KOPT-K1 (cell line): ENCODE measurements around the gene COL6A2.
"Not testable (repeated sequence)": the region's sequence is repeated elsewhere in the genome, so short reads cannot be mapped to it uniquely, and the experiment has no call there.

Source experiments
- H3K27ac ChIP-seq: fragments of 200-600 bp; sonication (generic); 2 replicates; pipeline ENCODE4 v1.5.1; 2016; ENCODE audit warnings: antibody characterized with exemption, mild to moderate bottlenecking, low read depth, low read length; ENCODE audit not compliant: poor library complexity, severe bottlenecking
- H3K36me3 ChIP-seq: fragments of 200-600 bp; sonication (generic); 2 replicates; pipeline ENCODE4 v1.5.1; 2017; ENCODE audit warnings: antibody characterized with exemption, mild to moderate bottlenecking, low read length, moderate library complexity; ENCODE audit not compliant: insufficient read depth
- H3K9me3 ChIP-seq: fragments of 200-600 bp; sonication (generic); 2 replicates; pipeline ENCODE4 v1.5.1; 2017; ENCODE audit warnings: antibody characterized with exemption, low read length, mild to moderate bottlenecking; ENCODE audit not compliant: insufficient read depth, poor library complexity, severe bottlenecking

Gene COL6A2

DNA sequence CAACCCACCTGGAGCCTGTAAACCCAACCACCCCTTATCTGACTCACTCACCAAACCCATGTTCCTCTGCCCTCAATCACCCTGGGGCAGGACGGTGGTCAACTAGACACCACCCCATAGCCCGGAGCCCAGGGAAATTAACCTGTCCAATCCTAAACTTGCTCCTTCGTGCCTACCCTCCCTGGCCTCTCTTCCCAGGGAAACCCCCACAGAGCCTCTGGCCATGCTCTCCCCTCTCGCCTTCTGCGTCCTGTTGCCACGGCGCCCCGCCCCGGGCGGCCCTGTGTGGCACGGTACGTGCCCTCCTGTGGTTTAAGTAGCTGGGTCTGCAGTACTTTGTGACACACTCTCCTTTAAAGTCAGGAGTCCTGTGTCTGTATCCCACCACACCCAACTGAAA lies 61.5 kb downstream of the COL6A2 start:
- H3K27ac ChIP-seq = no peak overlapping the region
- H3K9me3 ChIP-seq = no peaks in the 10 kb centered on the region
- H3K36me3 ChIP-seq = no peaks in the 10 kb centered on the region

DNA sequence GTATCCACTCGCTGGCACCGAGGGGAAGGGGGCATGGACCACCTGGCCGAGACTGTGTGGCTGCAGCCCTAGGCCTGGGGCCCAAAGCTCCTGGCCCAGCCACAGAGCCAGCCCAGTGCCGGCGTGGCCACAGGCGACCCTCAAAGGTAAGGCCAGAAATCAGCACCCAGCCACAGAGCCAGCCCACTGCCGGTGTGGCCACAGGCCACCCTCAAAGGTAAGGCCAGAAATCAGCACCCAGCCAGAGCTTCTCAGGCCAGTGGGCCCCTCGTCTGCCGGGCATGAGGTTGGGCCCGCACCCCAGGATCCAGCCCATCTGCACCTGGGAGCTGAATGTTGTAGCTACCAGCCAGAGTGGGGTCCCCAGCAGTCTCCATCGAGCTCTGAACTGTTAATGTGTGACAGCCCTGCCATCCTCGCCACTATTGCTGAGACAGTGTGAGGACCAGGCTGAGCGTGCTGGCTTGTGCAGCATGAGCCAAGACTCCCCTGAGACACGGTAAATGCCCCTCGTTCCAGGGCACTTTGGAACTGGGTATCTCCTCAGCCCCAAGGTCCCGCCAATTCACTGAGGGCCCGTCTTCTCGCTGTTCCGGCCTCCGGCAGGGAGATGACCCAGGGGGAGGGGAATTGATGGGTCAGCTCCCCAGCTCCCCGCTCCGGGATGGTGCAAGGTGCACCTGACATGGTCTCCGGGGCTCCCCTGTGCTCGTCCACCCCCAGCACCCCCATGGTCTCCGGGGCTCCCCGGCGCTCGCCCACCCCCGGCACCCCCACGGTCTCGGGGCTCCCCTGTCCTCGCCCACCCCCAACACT lies 62.1 kb downstream of the COL6A2 start:
- no peaks in the 10 kb centered on the region for H3K36me3 ChIP-seq
- no peaks in the 10 kb centered on the region for H3K9me3 ChIP-seq
- no peak overlapping the region for H3K27ac ChIP-seq

DNA sequence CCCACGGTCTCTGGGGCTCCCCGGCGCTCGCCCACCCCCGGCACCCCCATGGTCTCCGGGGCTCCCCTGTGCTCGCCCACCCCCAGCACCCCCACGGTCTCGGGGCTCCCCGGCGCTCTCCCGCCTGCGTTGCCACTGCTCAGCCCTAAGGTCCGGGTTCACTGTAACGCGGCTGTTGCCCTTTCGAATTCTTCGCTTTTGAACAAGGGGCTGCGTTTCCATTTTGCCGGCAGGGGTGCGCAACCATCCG lies 62.7 kb downstream of the COL6A2 start:
- H3K9me3 ChIP-seq = no peaks in the 10 kb centered on the region
- H3K27ac ChIP-seq = no peak overlapping the region
- no peaks in the 10 kb centered on the region for H3K36me3 ChIP-seq

DNA sequence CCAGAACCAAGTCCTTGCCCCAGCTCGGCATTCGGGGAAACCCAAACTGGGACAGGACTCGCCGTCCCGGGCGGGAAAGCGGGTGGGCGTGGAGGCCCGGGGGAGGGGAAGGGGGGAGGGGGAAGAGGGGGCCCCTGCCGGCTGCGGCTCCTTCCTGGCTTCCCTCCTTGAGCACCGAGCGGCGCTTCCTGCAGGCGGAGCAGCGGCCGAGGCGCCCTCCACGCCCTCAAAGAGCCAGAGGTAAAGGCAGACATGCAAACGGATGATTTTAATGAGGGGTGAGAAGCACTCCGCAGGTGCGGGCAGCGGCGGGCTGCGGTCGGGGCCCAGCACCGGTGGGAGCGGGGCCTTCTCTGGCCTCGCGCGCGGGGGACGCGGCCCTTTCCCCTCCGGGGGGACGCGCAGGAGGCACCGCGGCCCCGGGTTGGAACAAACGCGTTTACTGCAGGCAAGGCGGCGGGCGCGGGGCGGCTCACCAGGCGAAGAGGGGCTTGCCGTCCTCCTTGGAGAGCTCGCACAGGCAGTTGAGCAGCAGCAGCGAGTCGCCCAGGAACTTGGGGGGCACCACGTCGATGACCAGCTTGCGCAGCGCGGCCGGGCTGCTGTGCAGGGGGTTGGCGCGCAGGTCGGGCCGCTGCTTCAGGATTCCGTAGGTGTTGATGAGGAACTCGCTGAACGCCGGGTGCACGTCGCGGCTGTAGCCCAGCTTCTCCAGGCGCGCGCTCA lies 63.2 kb downstream of the COL6A2 start:
- no peak overlapping the region for H3K27ac ChIP-seq
- no peaks in the 10 kb centered on the region for H3K36me3 ChIP-seq
- no peaks in the 10 kb centered on the region for H3K9me3 ChIP-seq

DNA sequence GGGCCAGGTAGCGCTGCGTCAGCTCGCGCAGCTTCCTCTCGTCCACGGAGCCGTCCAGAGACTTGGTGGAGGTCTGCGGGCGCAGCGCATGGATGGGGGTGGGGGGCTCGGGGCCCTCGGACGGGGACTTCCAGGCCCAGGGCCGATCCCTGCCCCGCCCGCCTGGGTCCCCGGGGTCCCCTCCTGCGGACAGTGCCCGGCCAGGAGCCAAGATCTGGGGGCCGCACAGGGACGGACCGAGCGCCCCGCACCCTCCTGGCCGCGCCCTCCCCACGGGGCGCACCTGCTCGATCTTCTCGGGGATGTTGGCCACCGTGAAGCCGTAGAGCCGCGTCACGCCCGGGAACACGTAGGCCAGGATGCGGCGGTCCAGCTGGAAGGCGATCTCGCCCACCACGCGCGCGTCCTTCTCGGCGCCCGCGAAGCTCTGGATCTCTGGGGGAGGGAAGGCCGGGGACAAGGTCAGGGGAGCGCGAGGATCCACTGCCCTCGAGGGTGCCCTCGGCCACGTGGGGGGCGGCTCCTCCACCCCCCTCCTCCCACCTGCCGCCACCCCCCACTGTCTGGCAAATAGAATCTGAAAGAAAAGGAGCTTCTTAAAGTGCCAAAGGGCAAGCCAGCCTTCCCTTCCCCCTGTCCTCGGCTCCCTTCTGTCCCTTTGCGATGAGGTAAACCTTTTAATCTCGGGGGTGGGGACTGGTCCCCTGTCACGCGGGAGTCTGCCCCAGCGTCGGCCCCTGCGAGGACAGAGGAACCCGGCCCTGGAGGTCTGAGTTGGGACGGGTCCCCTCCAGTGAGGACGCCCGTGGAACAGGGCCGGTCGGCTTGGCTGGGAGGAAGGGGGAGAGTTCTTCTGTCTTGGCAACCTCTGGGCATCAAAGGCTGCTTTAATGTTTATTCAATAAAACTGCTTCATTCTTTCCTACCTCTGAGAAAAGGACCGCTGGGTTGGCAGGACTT lies 64.0 kb downstream of the COL6A2 start:
- Histone ChIP-seq H3K27ac (no peak overlapping the region), H3K9me3 (no peaks in the 10 kb centered on the region), H3K36me3 (no peaks in the 10 kb centered on the region)

DNA sequence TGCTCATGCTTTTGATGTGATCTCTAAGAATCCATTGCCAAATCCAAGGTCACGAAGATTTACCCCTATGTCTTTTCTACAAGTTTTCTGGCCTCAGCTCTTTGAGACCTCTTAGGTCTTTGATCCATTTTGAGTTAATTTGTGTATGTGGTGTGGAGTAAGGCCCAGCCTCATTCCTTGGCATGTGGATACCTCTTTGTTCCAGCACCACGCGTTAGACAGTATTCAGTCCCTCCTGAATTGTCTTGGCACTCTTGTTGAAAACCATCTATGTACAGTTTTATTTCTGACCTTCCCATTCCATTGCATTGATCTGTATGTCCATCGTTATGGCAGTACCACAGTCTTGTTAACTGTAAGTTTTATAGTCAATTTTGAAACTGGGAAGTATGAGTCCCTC lies 65.5 kb downstream of the COL6A2 start:
- Histone ChIP-seq H3K36me3 (no peaks in the 10 kb centered on the region), H3K27ac (no peak overlapping the region), H3K9me3 (no peaks in the 10 kb centered on the region)

DNA sequence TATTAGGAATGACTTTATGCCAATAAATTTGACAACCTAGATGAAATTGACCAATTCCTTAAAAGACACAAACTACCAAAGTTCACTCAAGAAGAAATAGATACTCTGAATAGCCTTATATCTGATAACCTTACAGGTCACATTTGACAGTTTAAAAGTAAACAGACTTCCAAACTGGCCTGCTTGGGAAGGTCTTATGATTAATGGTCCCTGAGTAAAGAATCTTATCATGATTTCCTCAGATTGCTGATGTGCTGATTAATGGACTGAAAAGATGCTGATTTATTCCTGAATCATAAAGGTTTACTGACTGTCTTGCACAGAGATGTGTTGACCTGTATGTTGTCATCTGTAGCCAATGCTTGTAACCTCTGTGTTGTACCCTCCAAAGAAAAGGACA lies 67.2 kb downstream of the COL6A2 start:
- no peak overlapping the region for H3K27ac ChIP-seq
- no peaks in the 10 kb centered on the region for H3K9me3 ChIP-seq
- no peaks in the 10 kb centered on the region for H3K36me3 ChIP-seq

DNA sequence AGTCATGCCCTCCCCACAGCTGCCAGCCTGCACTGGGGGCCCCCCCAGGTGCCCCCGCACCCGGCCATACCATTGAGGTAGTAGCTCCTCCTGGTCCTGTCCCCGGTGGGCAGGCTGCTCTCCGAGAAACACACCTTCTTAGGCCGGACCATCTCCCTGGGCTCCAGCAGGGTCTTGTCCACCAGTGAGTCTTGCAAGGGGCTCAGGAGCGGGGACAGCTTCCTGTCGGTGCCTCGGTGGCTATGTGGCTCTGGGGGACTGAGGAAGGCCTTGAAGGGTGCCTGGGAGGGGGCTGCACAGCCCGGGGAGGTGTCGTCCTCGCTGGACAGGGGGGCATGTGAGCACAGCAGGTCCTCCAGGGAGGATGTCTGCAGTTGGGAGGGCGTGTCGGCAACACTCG lies 70.3 kb downstream of the COL6A2 start:
- H3K9me3 ChIP-seq = no peaks in the 10 kb centered on the region
- H3K27ac ChIP-seq = no peak overlapping the region
- no peaks in the 10 kb centered on the region for H3K36me3 ChIP-seq

DNA sequence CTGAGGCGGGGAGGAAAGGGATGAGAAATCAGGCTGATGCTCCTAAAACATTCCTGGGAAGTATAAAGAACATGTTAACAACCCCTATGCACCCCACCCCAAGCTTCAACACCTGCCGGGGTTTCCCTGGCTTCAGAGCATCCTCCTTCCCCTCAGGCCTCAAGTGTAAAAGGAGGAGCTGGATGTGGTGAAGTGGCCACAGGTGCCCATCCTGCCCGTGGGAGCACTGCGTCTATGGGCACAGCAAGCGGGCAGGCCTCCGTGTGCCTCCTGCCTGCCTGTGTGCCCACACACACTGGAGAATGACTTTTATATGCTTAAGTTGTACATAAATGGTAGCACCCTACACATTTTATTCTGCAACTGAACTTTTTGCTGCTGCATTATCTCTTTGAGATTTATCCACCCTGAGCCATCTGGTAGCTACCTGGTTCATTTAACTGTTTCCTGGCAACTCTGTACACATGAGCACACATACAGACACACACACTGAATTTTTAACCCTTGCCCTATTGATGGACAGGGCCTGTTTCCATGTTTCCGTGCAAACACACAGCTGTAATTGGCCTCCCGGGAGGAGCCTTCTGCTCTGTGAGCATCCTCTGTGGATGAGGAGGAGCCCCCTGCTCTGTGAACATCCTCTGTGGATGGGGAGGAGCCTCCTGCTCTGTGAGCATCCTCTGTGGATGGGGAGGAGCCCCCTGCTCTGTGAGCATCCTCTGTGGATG lies 70.9 kb downstream of the COL6A2 start:
- H3K27ac ChIP-seq = no peak overlapping the region
- H3K9me3 ChIP-seq = peaks cover 5% of the 10 kb centered on the region
- H3K36me3 ChIP-seq = no peaks in the 10 kb centered on the region

DNA sequence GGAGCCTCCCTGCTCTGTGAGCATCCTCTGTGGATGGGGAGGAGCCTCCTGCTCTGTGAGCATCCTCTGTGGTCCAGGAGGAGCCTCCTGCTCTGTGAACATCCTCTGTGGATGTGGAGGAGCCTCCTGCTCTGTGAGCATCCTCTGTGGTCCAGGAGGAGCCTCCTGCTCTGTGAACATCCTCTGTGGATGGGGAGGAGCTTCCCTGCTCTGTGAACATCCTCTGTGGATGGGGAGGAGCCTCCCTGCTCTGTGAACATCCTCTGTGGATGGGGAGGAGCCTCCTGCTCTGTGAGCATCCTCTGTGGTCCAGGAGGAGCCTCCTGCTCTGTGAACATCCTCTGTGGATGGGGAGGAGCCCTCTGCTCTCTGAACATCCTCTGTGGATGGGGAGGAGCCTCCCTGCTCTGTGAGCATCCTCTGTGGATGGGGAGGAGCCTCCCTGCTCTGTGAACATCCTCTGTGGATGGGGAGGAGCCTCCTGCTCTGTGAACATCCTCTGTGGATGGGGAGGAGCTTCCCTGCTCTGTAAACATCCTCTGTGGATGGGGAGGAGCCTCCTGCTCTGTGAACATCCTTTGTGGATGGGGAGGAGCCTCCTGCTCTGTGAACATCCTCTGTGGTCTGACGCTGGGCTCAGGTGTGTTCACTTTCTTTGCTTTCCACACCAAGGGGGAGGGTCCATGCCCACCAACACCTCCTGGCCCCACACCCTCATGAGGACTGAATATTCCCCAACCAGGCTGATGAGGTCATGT lies 72.7 kb downstream of the COL6A2 start:
- not testable (repeated sequence) for H3K36me3 ChIP-seq, H3K27ac ChIP-seq
- peaks cover 12% of the 10 kb centered on the region for H3K9me3 ChIP-seq

DNA sequence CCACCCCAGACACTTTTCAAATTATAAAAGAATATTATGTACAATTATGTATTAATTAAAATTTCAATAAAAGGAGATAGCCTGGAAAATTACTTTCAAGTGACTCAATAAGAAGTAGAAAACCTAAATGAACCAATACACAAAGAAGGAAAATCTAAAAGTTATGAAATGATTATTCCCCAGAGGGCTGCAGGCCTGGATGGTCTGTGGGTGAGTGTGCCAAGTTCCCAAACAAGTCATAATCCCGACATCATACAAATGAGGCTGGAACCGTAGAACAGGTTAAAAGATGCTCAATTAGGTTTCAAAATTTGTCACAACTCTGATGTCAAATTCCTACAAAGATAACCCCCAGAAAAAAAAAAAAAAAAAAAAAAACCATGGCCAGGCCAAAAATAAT lies 73.7 kb downstream of the COL6A2 start:
- Histone ChIP-seq H3K36me3 (no peaks in the 10 kb centered on the region), H3K27ac (no peak overlapping the region)

DNA sequence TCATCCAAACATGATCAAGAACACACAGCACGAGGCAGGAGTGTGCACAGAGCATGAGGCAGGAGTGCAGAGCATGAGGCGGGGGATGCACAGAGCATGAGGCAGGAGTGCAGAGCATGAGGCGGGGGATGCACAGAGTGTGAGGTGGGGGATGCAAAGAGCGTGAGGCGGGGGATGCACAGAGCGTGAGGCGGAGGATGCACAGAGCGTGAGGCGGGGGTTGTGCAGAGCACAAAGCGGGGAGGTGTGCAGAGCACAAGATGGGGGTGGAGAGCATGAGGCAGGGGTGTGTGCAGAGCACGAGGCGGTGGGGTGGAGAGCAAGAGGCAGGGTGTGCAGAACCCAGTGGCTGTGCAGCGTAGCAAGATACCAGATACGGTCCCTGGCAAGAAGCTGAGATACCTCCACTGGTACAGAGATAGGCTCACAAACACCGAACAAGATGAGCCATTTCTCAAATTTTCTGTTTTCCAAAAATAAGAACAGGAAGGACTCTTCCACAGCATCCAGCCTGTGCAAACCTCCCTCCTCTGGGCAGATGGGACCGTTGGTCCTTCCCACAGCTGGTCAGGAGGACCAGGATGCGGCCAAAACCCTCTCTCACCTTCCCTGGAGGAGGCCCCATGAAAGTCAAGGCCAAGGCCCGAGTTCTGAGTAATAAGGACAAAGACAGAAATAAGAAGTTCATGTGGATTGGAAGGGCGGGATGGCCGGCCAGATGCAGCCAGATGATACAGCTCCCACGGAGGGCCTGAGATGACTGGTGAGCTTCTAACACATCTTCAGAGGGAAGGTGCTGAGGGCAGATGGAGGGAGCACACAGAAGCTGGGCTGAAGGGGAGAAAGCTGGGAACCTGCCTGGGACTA lies 74.3 kb downstream of the COL6A2 start:
- no peaks in the 10 kb centered on the region for H3K36me3 ChIP-seq
- H3K27ac ChIP-seq = no peak overlapping the region
- peaks cover 21% of the 10 kb centered on the region for H3K9me3 ChIP-seq

More for the DNA sequence above, 73.7 kb downstream of the COL6A2 start:
- H3K9me3 ChIP-seq = peaks cover 18% of the 10 kb centered on the region

DNA sequence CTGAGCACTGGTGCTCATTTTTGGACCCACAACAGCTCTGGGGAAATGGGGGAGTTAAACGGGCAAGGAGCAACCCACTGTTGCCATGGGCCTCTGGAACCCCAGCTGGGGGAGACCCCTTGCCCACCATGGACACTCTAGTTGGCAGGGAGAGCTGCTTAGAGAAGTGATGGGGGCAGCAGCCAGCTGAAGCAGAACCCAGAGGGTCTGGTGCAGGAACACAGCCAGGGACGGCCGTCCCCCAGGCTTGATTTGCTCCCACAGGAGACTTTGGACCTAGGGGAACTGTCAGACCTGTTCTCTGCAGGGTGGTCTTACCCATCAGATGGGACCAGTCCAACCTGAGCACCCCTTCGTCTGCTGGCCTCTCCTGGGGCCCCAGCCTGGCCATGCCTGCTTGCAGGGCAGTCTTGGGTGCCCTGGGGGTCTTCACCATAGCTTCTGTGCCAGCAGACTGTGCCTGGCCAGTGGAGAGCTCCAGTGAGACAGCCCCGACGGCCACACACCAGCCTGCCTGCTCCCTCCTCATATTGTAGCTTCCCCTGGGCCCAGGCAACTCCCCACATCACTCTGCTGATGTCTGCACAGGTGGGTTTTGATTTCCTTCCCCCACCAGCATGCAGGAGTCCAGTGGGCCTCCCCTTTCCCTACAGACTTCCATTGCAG lies 75.1 kb downstream of the COL6A2 start:
- H3K9me3 ChIP-seq = peaks cover 21% of the 10 kb centered on the region

More for the DNA sequence above, 75.1 kb downstream of the COL6A2 start:
- Histone ChIP-seq H3K27ac (no peak overlapping the region), H3K36me3 (no peaks in the 10 kb centered on the region)
